T-helper 1 cell treated with Interleukin-12 subunit alpha and Interleukin-12 subunit beta and Interleukin-4 antibody, amounts not matched to agents 30 ng/mL and 1 ng/mL, for 36 hours (primary cell): ENCODE measurements around the gene MACROH2A1. TPM values are rescaled to one million over a fixed set of nuclear protein-coding genes. Genes with fewer than 3 reads are reported as not detected.

Source experiments
- intact Hi-C: fragments of 100-400 bp; cut with micrococcal nuclease; formaldehyde crosslinking; loops from one replicate; pipeline ENCODE4 v1.15.1; 2024
- total RNA-seq: library from RNA; stranded (reverse); gene quantifications from 2 replicates; pipeline ENCODE4 v1.2.3, GENCODE V29; 2022

Gene MACROH2A1
- 304 and 306 TPM in 2 replicates for total RNA-seq

DNA sequence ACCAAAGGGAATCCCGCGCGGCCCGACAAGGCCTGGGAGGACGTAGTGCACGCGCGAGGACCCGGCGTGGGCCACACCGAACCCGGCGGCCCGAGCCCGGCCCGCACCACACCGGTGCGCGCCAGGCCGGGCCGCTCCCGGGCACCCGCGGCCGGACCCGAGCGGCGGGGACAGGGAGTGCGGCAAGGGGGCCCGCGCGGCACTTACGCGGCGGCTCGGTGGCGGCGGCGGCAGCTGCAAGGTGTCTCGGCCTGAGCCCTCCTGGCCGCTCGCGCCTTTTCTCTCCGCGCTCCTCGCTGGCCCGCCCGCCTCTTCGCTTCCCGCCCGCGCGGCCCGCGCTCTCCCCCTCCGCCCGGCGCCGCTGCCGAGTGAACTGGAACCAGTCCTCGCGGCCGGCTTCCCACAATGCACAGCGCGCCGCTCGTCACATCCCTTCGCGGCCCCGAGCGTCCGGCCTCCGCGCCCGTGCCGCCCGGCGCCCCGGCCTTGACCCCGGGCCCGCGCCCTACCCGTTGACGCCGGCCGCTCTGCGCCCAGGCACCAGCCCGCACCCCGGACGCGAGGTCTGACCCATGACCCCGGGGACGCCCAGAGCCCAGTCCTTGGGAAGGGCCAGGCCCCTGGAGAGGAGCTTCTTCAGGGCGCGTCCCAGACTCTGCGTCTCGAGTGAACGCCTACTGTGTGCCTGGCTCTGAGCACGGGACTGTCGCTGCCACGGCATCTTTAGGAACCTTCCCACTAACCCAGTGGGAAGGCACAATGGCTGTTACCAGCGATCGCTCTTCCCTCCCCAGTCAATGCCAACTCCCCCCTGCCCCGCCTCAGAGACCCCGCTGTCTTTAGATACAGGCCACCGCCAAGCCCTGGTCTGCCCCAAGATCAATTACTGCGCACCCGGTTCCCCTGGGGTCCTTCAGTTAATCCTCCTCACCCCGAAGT is at the start of gene MACROH2A1:
Gene MACROH2A1 (minus strand): TSS at position 377 of the 939 bp plus-strand sequence. CDS start 10,138 bp downstream, outside the sequence.
- intact Hi-C loops: loop anchor here (1.0 to 10.0 kb wide), 5 partner anchors 26 to 1034 kb away; partner anchors contain the start of genes CAMLG and CDKL3

DNA sequence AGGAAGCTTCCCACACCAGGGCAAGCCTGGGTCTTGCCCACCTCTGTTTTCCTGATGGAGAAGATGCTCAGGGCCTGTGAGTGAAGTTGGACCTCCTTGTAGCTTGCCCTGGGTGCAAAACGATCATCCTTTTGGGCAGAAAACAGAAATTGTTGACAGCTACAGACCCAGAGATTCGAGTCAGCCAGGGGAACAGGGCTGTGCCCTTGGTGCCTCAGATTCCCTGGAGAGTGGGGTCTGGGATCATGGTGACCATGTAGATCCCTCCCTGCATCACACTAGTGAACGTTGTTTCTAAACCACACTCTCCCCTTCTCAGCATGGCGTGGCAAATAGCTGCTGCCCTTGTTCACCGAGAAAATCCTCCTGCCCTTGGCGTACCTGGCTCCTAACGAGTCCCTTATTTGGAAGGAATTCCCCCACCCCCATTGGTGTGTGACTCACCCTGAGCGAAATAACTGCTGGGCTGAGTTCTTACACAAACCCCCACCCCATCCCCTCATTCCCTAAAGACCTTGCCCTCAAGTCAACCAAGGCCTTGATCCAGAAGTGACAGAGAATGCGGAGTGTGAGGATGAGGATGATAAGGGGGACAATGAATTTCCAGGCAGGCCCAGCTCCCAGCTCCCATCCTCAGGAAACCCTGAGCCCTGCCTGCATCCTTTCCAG is 49.2 kb upstream of the MACROH2A1 start:
- intact Hi-C loops: no loop called here

GRCh38 chr5:135447298-135447929 is 48.4 kb upstream of the MACROH2A1 start, which contains the start of gene DCANP1:
TSS of gene DCANP1 (minus strand) at chr5:135447348. CDS start at chr5:135447108, 240 bp downstream.
- intact Hi-C loops: no loop called here

GRCh38 chr5:135446615-135447014 is 47.6 kb upstream of the MACROH2A1 start:
- intact Hi-C loops: no loop called here

DNA sequence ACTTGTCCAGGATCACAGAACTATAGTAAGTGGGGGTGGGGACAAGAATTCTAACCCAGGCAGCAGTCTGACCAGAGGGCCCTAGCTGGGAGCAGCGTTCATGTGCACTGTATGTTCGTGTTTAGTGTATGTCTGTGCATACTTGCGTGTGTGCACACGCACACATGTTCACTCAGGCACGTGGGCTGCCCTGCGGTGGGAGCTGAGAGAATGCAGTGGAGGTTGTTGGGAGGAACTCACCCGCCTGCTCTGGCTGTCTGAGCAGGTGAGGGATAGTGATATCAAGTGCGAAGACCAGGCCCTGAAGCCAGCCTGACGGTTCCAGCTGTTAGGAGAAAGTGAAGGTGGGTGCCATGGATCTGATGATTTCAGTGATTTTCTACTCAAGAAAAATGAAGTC is 47.2 kb upstream of the MACROH2A1 start:
- intact Hi-C loops: no loop called here

- intact Hi-C loops: no loop called here
Measured at GRCh38 chr5:135445306-135445985, 46.4 kb upstream of the MACROH2A1 start.

DNA sequence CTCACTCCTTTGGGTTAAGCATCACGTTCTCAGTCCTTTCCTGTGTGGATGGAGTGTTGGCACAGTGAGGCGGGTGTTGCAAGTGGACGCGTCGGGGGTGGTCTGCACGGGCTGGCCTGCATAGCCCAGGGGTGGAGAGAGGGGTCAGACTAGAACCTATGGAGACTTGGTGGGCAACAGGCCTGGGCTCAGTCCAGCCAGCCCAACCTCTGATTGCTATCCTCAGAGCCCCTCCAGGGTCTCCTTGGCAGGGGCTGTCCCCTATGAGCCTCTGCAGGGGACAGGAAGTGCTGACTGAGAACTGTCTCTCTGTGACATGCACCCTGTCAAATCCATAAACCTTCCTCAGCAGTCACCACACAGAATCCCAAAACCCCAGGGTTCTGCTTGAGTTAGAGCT is 45.9 kb upstream of the MACROH2A1 start:
- intact Hi-C loops: no loop called here

DNA sequence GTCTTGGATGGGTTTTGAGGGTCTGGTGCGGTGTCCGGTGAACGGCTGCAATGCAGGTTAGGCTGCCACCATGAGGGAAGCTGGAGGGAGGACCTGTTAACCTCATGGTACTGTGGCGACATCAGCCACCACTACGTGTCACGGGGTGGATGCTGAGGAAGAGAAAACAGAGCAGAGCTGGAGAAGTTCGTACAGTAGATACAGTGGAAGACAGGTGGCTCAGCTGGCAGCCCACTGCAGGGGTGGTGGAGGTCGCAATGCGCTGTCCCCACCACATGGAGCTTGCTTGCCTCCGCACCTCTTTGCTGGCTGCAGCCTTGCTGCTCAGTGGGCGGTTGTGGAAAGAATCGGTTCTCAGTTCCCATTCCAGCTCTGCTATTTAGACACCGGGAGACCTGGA is 45.3 kb upstream of the MACROH2A1 start:
- intact Hi-C loops: no loop called here

DNA sequence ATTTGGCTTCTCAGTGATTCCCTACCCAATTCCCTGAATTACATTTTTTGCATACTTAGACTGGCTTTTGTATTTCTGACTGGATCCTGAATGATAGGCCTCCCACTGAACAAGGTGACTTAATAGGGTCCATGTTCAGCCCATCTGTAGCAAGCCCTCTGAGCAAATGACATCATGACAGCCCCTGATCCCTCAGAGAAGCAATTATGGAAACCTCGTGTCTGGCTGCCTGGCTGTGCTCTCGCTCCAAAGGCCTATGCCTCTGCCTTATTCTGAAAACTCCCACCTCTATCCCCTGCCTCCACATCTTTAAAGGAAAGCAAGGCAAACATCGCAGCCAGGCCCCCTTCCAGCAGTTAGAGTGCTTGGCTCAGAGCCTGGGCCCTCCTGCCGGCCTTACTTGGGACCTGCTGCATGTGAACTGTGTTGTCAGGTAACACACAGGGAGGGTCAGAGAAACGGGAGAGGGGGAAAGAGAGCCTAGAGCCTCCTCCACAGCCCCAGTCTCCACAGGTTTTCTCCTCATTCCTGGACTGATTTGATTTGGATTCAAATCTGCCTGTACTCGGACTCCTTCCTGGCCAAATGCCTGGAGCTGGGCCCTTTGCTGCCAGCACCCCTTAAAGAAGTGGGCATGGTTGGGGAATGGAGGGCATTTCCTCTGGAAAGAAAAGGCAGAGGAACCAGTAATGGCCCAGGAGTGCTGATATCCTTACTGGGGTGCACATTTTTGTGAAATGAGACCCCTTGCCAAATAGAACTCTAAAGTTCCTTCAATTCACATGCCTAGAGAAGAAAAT is 44.3 kb upstream of the MACROH2A1 start:
- intact Hi-C loops: no loop called here

GRCh38 chr5:135442431-135443160 is 43.6 kb upstream of the MACROH2A1 start:
- intact Hi-C loops: no loop called here

DNA sequence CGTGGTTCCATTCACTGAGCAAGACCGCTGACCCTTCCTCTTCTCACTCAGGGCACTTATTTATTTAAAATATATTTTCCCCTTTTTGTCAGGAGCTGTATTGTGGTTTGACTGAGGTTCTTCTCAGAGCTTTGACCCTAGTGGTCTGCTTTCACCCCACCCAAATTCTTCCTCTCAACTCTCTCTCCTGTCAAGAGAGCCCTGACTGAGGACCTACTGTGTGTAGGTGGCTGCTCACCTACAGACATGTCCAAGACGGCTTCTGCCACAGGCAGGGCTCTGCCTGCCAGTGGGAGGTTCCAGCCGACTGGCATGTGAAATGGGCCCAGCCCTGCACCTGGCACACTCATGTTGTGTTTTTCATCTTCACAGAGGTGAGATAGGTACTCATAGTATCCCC is 42.9 kb upstream of the MACROH2A1 start:
- intact Hi-C loops: no loop called here

GRCh38 chr5:135441350-135441831 is 42.4 kb upstream of the MACROH2A1 start:
- intact Hi-C loops: no loop called here

DNA sequence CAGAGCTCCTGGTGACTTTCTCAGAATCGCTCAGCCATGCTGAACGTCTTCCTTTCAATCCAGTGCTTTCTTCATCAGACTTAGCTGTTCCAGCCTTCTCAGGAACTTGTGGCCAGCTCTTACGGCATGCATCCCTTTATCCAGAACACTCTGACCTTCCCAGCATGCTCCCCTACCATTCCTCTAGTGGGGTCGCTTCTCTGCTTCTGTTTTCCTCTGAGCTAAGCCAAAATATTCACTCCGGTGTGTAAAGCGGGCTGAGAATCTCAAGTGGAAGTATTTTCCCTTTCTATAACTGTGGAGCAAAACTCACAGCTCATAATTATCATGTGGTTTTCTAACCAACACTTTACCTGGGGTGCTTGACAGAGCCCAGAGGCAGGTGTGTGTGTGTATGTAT is 41.9 kb upstream of the MACROH2A1 start:
- intact Hi-C loops: no loop called here

- intact Hi-C loops: no loop called here
Measured at GRCh38 chr5:135439231-135440205, 40.5 kb upstream of the MACROH2A1 start.

DNA sequence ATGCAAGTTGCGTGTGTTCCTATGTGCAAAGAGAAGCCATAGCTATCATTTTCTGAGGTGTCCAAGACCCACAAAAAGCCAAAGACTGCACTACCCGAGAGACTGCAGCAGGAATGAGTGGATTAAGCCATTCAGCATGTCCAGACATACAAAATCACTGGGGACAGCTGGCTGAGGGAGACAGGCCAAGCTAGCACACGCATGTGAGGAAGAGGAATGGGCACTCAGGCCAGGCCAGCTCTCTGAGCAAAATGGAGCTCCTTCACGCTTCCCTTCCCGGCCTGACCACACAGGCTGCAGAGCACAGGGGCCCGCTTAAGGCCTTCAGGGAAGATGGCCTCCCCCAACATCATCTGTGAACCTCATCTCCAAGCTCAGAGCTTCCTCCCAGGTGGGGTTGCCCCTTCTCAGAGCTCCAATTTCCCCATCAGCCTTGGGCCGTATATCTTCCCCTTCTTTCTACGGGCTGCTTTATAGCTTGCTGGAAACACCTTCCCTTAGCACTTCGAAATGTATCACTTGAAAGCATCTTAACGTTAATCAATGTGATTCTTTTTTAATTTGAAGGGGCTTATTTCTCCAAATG is 39.7 kb upstream of the MACROH2A1 start:
- intact Hi-C loops: no loop called here

GRCh38 chr5:135437796-135438560 is 38.9 kb upstream of the MACROH2A1 start:
- intact Hi-C loops: no loop called here

DNA sequence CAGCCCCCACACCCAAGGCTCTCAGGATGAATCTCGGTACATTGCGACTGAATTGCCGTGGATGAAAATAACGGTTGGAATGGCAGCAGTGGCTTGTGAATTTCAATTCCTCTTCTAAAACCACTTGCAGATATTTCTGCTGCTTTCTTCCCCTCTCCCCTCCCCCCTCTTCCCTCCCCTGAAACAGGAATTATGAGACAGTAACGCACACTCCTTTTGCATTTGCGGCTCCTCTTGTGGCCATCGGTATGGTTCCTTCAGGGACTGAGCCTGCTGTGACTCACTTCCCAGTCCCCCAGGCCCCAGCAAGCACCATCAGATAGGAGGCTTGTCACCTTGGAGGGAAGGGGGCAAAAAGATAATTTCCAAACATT is 38.4 kb upstream of the MACROH2A1 start:
- intact Hi-C loops: no loop called here
